Natural killer cell (primary cell): Measurements from ENCODE around the gene DOHH. TPM values are rescaled to one million over a fixed set of nuclear protein-coding genes. Genes with fewer than 3 reads are reported as not detected.

Source experiments
- ATAC-seq, 3 donors: fragments of 150-1000 bp in 2 of 3; fragments of 200-7000 bp in 1 of 3; cut with Tn5 transposase; 1 replicate in 1 of 3; 2 replicates in 2 of 3; pipeline ENCODE4 v1.10.0; 2021; ENCODE audit warnings: mild to moderate bottlenecking in 2 of 3, moderate library complexity in 2 of 3
- DNase-seq, 2 donors: peaks; one replicate each; pipeline versions ENCODE4 v3.0.0 to v3.0.0-alpha.2; 2013 to 2021; ENCODE audit warnings: mixed read lengths in 1 of 2
- H3K27ac ChIP-seq: one replicate; pipeline ENCODE4 v1.5.1; 2013; ENCODE audit warnings: mild to moderate bottlenecking, low read length
- H3K27me3 ChIP-seq: one replicate; pipeline ENCODE4 v1.6.1; 2013; ENCODE audit warnings: low read length; ENCODE audit not compliant: control insufficient read depth, insufficient read depth
- H3K36me3 ChIP-seq: one replicate; pipeline ENCODE4 v1.6.1; 2013; ENCODE audit warnings: low read length; ENCODE audit not compliant: control insufficient read depth, insufficient read depth
- H3K4me1 ChIP-seq: one replicate; pipeline ENCODE4 v1.6.1; 2013; ENCODE audit warnings: low read length; ENCODE audit not compliant: control insufficient read depth, insufficient read depth
- H3K4me3 ChIP-seq: one replicate; pipeline ENCODE4 v1.5.1; 2013; ENCODE audit warnings: low read length
- H3K9me3 ChIP-seq: one replicate; pipeline ENCODE4 v1.6.1; 2013; ENCODE audit warnings: low read length; ENCODE audit not compliant: control insufficient read depth, insufficient read depth
- H3K27ac Mint-ChIP-seq, 2 donors: one replicate each; pipeline ENCODE4 v1.8.0; 2022; ENCODE audit warnings: mild to moderate bottlenecking in 2 of 2, mixed read lengths in 2 of 2, moderate library complexity in 1 of 2
- H3K27me3 Mint-ChIP-seq, 2 donors: one replicate each; pipeline ENCODE4 v1.8.0; 2022; ENCODE audit warnings: low read depth in 2 of 2, mixed read lengths in 2 of 2
- H3K36me3 Mint-ChIP-seq: one replicate; pipeline ENCODE4 v1.8.0; 2022; ENCODE audit warnings: mixed read lengths
- H3K4me1 Mint-ChIP-seq, 2 donors: one replicate each; pipeline ENCODE4 v1.8.0; 2022; ENCODE audit warnings: mixed read lengths in 2 of 2
- H3K4me3 Mint-ChIP-seq: one replicate; pipeline ENCODE4 v1.8.0; 2022; ENCODE audit warnings: mild to moderate bottlenecking, moderate library complexity, mixed read lengths
- H3K9me3 Mint-ChIP-seq, 2 donors: one replicate each; pipeline ENCODE4 v1.8.0; 2022; ENCODE audit warnings: mixed read lengths in 2 of 2
- WGBS: methylation state at CpG from one replicate; pipeline ENCODE4 v1.1.7; 2013; ENCODE audit warnings: missing lambda C conversion rate; ENCODE audit not compliant: insufficient coverage; 5-methylcytosine and 5-hydroxymethylcytosine counted together
- intact Hi-C: fragments of 100-400 bp; cut with micrococcal nuclease; formaldehyde crosslinking; loops from one replicate; pipeline ENCODE4 v1.14.2; 2022
- total RNA-seq, 4 donors: library from RNA; stranded (reverse); fragments of 120-200 nt in 1 of 4; gene quantifications; one replicate each; pipeline versions ENCODE4 v1.2.3 to v1.2.4, GENCODE V29; 2013 to 2022
- TF ChIP-seq, protein P1 (sequence below): fragments of 200-600 bp; IDR thresholded peaks from one replicate; pipeline ENCODE4 v1.8.0; 2022; ENCODE audit warnings: antibody characterized with exemption

The DOHH gene
- total RNA-seq, 3 donors from 2014 or later (not counting 1 experiment from before 2014, with no cell fraction given): 4.5 to 5.9 (median 4.6) TPM

DNA sequence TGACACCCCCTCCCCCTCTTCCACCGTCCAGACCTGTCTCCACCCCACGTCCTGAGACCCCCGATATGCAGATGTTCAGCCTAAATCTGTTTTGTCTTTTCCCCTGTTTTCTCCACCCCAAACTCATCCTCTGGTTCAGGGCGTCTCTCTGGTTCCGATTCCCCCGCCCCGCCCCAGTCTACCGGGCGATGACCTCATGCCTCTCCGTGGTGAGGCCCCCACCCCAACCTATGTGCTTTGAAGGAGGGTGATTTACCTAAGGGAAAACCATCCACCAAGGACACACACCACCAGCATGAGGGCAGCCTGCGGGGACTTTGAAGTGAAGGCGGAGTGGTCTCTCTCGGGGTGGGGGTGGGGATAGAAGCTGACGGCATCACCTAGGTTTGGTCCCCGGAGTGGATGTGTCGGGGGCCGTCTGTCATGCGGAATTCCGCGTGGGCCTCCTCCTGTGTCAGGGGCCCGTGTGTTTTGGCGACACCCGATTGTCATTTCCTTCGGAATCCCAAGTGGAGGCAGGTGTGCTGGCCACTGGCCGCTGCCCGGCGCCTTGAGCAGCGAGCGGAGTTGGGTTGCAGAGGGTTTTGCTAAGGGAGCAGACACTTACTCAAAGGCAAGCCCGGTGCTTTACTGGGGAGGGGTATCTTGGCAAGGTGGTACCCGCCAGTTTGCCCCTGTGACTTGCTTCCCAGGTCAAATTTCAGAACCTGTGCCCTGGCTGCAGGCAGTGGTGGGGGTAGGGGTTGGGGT is 7.1 kb upstream of the DOHH start:
- no peaks in the 10 kb centered on the region for H3K9me3 Mint-ChIP-seq
- H3K4me3 ChIP-seq: peak overlapping the region; percentile 84
- H3K9me3 ChIP-seq: no peaks in the 10 kb centered on the region
- no peak for ATAC-seq
- peak overlapping the region; percentile 84 to 98 for H3K27ac Mint-ChIP-seq
- H3K27me3 ChIP-seq: no peaks in the 10 kb centered on the region
- peaks cover 39 to 54% of the 10 kb centered on the region in 2 donors for H3K4me1 Mint-ChIP-seq
- H3K4me1 ChIP-seq: peaks cover 56% of the 10 kb centered on the region
- H3K36me3 Mint-ChIP-seq: no peaks in the 10 kb centered on the region
- TF ChIP-seq, protein P1, sequence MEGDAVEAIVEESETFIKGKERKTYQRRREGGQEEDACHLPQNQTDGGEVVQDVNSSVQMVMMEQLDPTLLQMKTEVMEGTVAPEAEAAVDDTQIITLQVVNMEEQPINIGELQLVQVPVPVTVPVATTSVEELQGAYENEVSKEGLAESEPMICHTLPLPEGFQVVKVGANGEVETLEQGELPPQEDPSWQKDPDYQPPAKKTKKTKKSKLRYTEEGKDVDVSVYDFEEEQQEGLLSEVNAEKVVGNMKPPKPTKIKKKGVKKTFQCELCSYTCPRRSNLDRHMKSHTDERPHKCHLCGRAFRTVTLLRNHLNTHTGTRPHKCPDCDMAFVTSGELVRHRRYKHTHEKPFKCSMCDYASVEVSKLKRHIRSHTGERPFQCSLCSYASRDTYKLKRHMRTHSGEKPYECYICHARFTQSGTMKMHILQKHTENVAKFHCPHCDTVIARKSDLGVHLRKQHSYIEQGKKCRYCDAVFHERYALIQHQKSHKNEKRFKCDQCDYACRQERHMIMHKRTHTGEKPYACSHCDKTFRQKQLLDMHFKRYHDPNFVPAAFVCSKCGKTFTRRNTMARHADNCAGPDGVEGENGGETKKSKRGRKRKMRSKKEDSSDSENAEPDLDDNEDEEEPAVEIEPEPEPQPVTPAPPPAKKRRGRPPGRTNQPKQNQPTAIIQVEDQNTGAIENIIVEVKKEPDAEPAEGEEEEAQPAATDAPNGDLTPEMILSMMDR: no peak
- H3K27me3 Mint-ChIP-seq: no peaks in the 10 kb centered on the region
- no peak overlapping the region for H3K27ac ChIP-seq
- DNase-seq: peak in 1 of 2 donors; percentile 61
- intact Hi-C loops: loop anchor here (2.0 kb wide), 1 partner anchor 65 kb away; the partner anchor contains the start of gene HMG20B
- H3K36me3 ChIP-seq: peaks cover 11% of the 10 kb centered on the region
- peak overlapping the region; percentile 94 for H3K4me3 Mint-ChIP-seq
- 71% methylated on average over 28 of the region's 31 CpGs for WGBS

DNA sequence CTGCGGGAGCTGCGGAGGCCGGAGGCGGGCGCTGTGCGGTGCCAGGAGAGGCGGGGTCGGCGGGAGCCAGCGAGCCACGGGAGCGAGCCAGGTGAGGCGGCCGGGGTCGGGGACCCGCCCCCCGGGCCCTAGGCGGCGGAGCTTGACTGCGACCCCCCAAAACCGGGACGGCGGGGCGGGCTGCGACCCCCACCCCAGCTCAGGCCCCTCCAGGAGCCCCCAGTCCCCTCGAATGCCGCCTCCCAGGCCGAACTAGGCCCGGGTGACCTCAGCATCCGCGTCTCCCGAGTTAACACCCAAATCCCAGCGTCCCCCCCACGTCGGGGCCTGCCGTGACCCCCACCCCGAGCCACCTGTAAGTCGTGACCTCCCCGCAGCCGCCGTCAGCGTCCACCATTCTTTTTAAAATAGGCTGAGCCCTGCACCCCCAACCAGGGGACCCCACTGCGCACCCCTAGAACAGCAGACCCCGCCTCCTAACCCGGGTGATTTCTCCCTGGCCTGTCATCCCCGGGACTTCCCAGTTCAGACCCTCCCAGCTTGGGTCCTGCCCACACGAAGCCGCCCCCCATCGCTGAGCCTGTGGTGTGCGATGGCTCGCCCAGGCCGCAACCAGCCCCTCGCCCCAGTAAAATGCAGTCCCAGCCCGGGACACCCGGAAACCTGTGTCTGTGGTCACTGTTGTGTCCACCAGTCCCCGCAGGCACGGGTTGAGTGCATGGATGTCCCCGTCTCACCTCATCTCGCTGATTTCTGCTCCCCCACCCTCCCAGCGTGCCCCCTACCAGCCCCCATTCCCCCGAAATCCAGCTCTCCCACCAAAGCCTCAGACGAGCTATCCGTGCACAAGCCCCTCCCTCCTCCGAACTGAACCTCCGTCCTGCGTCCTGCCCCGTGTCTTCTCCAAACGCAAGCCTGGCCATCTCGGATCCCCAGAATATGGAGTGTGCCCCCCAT is 6.2 kb upstream of the DOHH start:
- Histone ChIP-seq H3K27me3 (no peaks in the 10 kb centered on the region), H3K9me3 (no peaks in the 10 kb centered on the region), H3K36me3 (peaks cover 8% of the 10 kb centered on the region), H3K27ac (peak overlapping the region; percentile 71), H3K4me3 (peak overlapping the region; percentile 84), H3K4me1 (peaks cover 51% of the 10 kb centered on the region)
- H3K4me1 Mint-ChIP-seq: peaks cover 39 to 49% of the 10 kb centered on the region in 2 donors
- peak; percentile 45 to 62 for DNase-seq
- no peaks in the 10 kb centered on the region for H3K27me3 Mint-ChIP-seq
- TF ChIP-seq, protein P1: no peak
- H3K9me3 Mint-ChIP-seq: no peaks in the 10 kb centered on the region
- H3K36me3 Mint-ChIP-seq: no peaks in the 10 kb centered on the region
- peak overlapping the region; percentile 97 to 98 for H3K27ac Mint-ChIP-seq
- peak overlapping the region; percentile 94 for H3K4me3 Mint-ChIP-seq
- peak in 2 of 3 donors; percentile 14 to 17 for ATAC-seq
- intact Hi-C loops: loop anchor here (2.0 kb wide), 1 partner anchor 66 kb away; the partner anchor contains the start of gene HMG20B
- under 1% methylated on average over 69 of the region's 69 CpGs for WGBS

DNA sequence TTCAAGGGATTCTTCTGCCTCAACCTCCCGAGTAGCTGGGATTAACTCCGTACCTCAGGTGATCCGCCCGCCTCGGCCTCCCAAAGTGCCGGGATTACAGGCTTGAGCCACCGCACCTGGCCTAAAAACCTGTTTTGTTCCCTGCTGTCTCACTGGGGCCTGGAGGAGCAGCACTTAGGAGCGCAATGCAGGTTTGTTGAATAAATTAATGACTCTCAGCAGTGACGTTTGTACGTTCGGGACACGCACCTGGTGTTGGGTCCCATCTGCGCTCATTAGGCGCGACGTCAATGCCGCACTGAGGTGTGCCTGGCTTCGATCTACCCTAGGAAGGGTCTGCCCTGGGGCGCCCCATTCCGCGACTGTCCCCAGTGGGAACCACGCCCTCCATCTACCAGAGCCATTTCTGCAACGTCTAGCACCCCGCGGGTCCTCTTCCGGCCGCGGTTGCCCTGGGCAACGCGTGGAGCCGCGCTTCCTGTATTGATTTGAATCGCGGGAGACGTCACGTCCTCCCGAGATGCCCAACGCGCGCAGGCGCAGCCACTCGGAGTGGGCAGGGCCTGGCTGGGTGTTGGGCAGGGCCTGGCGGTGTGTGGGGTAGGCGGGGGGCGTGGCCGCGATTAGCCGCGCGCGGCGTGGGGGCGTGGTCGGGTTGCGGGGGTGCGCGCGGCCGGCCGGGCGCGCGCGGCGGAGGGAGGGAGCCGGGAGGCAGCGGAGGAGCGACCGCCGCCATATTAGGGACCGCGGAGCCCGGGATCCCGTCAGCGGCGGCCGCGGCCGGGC is 5.3 kb upstream of the DOHH start, which contains the start of gene FZR1:
Gene FZR1, plus strand, starts transcription at position 714 of the 786 bp plus-strand sequence. CDS start 16,679 bp downstream, outside the sequence.
- peak; percentile 99 to 100 for DNase-seq
- ATAC-seq: peak; percentile 84 to 98 (median 88)
- peak within 1 kb of the TSS; percentile 89 for H3K27ac ChIP-seq
- H3K27me3 Mint-ChIP-seq: no peaks in the 10 kb centered on the region
- peaks cover 3% of the 10 kb centered on the region for H3K36me3 ChIP-seq
- intact Hi-C loops: loop anchor here (2.0 kb wide), 1 partner anchor 67 kb away; the partner anchor contains the start of gene HMG20B
- peaks cover 43 to 45% of the 10 kb centered on the region in 2 donors for H3K4me1 Mint-ChIP-seq
- no peaks in the 10 kb centered on the region for H3K9me3 Mint-ChIP-seq
- no peaks in the 10 kb centered on the region for H3K9me3 ChIP-seq
- H3K27me3 ChIP-seq: no peaks in the 10 kb centered on the region
- 1% methylated on average over 79 of the region's 79 CpGs for WGBS
- TF ChIP-seq, protein P1: no peak
- H3K4me3 Mint-ChIP-seq: peak within 1 kb of the TSS; percentile 94
- H3K4me3 ChIP-seq: peak within 1 kb of the TSS; percentile 84
- H3K4me1 ChIP-seq: peaks cover 55% of the 10 kb centered on the region
- peak within 1 kb of the TSS; percentile 97 to 98 for H3K27ac Mint-ChIP-seq
- H3K36me3 Mint-ChIP-seq: no peaks in the 10 kb centered on the region
